ENCODE data around the gene SLC43A3.

The SLC43A3 gene

DNA sequence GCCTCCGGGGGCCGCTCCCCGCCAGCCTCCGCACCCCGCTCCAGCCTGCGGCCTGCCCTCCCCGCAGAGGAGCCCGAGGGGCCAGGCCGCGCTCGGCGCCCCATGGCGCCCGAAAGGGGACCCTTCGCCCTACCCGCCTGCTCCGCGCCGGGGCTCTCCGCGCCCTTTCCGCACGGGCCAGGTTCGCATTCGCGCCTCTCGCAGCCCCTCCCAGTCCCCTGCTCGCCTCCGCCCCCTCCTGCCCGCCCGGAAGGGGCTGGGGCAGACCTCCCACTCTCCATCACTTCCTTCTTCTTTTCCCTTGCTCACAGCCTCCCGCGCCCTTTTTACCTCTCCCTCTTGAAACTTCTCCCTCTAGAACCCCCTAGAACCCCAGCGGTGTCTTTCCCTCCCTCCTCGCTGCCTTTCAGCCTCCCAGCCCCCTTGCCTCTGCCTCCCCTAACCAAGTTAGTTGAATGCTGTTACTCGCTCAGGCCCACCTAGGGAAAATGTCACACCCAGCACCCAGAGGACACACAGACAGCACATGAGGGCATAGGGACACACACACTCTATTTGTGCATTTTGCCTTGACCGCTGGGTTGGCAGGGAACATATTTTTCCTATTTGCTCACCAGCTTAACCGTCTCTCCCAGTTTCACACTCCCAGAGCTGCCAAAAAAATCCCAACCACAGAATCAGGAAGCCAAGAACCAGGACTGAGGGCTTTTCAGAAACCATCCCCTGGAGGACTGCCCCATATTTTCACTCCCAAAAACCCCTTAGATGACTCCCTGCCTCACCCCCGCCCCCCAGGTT lies at the start of gene SLC43A3:
TSS of gene SLC43A3 (minus strand) at position 193 of the 798 bp plus-strand sequence. CDS start 949 bp downstream, outside the sequence.
- peak; percentile 33 for DNase-seq

DNA sequence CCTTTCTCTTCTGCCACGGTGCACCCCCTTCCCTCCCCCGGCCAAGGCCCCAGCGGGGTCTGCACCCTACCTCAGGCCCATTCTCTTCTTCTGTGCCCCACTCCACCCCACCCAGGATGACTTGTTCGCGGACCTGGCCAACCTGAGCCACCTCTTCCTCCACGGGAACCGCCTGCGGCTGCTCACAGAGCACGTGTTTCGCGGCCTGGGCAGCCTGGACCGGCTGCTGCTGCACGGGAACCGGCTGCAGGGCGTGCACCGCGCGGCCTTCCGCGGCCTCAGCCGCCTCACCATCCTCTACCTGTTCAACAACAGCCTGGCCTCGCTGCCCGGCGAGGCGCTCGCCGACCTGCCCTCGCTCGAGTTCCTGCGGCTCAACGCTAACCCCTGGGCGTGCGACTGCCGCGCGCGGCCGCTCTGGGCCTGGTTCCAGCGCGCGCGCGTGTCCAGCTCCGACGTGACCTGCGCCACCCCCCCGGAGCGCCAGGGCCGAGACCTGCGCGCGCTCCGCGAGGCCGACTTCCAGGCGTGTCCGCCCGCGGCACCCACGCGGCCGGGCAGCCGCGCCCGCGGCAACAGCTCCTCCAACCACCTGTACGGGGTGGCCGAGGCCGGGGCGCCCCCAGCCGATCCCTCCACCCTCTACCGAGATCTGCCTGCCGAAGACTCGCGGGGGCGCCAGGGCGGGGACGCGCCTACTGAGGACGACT lies 49.3 kb upstream of the SLC43A3 start:
- no peak for DNase-seq

DNA sequence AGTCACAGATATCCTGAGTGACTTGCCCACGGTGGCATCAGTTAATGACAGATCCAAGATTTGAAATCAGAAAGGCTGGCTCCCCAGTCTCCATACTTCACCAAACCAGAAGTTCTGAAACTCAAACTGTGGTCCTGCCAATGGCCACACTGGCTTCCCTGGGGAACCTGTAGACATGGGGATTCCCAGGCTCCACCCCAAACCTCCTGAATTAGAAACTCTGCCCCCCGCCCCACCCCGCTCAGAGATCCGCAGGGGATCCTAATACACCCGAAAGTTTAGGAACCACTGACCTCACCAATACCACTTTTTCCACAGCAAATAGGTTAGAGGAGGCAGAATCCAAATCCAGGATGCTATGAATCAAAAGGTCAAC lies 48.7 kb upstream of the SLC43A3 start:
- DNase-seq, result no peak

DNA sequence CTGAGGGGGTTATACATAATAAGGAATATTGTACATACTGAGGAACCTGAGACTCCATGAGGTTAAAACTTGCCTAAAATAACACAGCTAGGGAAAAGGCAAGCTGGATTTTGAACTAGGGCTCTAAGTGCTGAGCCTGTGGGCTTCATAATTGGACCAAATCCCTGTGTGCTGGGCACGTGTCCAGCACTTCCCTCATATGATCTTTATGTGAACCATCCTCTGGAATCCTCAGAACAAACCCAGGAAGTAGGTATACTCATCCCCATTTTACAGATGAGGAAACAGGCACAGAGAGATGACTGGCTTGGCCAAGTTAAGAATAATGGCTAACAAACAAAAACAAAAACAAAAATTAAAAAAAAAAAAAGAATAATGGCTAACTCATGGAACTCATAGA lies 48.3 kb upstream of the SLC43A3 start:
- DNase-seq, result no peak

DNA sequence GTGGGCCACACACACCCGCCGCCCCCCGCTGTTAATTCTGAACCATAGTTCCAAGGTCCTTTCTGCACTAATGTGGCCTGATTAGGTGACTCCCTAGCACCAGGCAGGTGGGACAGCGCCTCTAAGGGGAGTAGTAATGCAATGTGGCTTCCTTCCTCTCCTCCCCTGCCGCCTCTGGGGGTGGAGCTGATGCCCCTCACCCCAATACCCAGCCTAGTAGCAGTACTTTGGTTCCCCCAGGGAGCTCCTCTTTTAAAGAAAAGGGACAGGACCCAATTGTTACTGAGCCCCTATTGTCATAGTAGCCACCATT lies 47.8 kb upstream of the SLC43A3 start:
- no peak for DNase-seq

DNA sequence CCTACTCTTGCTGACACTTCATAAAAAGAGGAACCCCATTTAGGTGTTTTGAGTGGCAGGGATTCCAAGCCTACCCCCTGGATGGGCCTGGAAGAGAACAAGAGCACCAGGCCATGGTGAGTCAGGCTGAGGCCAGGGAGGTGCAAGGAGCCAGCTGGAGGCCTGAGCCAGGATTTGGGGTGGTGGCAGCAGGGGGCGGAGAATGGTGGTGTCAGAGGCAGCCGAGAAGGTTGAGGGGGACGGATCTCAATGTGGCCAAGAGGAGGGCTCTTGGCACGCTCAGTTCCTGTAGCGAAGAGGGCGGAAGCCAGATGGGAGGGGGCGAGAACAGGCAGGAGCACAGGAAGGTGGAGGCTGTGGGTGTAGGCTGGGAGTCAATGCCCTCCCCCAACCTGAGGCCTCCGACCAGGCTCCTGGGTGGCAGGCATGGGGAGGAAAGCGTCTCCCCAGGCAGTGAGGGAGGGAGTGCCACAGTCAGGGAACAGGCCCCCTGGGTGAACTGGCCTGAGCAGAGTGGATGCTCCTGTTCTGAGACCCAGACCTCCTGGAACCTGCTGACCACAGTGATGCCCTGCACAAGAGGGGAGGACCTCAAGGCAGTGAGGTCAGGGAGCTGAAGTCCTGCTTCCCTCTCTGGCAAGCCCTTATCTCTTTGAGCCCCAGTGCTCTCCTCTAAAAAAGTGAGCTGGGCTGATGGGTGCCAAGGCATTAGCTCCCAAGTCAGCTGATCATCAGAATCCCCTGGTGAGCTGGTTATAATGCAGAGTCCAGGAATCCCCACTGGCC lies 47.3 kb upstream of the SLC43A3 start:
- DNase-seq, result no peak

DNA sequence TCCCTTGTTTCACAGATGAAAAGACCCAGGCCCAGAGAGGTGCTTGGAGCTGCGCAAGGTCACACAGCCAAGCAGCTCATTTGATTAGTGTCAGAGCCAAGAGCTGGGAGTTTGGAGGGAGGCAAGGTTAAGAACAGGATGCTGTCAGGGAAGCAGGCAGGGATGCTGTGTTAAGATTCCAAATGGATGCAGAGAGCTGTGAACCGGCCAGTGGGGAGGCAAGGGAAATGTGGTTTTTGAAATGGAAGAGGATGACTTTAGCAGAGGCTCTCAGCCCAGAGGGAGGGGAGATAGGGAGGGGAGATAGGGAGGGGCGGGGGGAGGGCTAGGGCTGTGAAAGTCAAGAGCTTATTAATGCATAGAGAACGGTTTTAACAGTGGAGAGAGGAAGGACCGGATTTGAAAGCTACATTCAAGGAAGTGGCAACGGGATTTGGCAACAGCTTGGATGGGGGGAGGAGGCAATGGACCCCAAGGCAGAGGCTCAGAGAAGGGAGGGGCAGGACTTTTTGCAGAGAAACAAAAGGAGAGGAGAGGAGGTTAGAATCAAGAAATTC lies 46.4 kb upstream of the SLC43A3 start:
- DNase-seq, result no peak

DNA sequence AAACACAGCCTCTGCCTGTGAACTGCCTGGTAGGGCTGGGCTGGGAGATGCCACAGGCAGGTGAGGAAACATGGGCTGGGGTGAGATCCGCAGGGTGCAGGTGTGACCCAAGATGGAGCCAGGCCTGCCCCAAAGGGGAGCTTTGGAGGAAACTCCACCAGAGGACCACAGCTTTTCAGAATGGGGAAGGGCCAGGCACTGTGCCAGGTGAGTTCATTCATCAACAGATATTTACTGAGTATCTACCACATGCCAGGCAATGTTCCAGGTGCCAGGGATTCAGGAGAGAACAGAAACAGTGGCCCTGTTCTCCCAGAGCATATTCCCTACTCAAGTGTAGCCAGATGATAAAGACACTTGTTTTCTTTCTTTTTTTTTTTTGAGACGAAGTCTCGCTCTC lies 44.6 kb upstream of the SLC43A3 start:
- no peak for DNase-seq

DNA sequence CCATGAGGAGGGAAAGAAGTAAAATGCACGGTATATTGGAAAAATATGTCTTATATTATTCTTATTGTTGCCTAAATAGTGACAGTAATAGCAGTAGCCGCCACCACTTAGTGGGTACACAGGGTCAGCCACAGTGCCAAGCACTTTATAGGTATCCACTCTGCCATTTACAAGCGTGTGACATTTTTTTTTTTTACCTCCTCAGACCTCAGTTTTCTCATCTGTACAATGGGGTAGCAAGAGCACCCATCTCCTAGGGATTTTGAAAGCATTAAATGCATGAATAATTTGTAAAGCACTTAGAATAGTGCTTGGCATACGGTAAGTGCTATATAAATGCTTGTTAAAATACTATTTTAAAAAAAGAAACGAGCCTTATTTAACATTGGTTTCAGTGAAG lies 42.3 kb upstream of the SLC43A3 start:
- no peak for DNase-seq

DNA sequence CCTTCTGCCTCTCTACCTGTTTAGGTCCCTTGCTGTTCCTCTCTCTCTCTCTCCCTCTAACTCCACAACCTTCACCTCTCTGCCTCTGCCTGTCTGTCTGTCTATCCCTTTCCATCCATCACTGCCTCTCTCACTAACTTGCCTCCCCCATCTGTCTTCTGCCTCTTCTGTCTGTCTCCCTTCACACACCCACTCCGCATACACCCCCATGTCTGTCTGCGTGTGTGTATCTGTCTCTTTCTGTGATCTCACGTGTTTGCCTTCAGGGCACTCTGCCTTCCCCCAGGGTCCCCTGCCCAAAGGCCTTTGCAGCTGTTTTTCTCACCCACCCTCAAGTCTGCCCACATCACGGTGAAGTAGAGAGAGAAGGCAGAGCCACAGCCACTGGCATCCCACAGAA lies 41.4 kb upstream of the SLC43A3 start:
- DNase-seq, result no peak

DNA sequence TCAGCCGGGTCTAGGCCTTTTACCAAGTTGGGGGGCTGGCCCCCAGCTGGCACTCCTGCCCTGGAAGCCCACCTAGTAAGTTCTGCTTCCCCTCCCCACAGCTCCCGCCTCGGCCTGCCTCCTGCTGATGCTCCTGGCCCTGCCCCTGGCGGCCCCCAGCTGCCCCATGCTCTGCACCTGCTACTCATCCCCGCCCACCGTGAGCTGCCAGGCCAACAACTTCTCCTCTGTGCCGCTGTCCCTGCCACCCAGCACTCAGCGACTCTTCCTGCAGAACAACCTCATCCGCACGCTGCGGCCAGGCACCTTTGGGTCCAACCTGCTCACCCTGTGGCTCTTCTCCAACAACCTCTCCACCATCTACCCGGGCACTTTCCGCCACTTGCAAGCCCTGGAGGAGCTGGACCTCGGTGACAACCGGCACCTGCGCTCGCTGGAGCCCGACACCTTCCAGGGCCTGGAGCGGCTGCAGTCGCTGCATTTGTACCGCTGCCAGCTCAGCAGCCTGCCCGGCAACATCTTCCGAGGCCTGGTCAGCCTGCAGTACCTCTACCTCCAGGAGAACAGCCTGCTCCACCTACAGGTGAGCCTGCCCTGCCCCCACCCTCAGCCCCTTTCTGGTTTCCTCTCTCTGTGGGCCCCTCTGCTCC lies 40.7 kb upstream of the SLC43A3 start:
- DNase-seq, result no peak

DNA sequence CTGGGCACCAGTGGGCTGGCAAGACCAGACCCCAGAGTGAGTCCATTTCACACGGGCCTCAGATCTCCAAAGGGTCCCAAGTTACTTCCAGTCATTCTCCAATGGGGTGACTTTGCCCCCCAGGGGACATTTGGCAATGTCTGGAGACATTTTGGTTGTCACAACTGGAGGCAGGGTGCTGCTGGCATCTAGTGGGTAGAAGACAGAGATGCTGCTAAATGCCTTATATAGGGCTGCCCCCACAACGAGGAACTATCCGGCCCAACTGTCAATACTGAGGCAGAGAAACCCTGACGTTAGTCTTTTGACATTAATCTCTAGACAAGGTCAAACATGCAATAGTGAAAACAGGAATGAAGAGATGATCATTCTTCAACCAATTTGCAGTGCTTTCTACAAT lies 39.8 kb upstream of the SLC43A3 start:
- DNase-seq, result no peak

DNA sequence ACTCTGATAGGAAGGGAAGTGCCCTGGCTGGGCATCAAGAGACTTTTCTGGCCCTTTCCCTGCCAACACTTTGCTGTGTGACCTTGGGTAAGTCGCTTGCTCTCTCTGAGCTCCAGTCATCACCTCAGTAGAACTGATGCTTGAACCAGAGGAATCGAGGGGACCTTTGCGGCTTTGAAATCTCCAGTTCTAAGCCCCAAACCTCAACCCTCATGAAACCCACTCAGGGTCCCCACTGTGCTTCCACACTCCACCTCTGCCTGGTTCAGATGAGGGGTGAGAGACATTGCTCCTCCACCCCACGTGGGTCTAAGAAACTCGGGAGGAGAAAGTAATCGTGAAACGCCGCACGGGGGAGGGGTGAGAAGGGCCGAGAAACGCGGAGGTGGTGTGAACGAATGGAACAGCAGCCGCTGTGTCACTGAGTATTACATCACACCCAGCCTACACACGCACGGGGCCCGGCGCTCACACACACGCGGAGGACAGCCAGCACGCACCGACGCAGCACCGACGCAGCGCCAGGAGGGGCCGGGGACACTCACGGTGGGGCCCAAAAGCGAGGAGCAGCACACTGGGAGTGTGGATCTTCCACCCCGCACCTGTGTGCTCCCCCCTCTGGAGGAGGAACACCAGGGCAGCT lies 37.7 kb upstream of the SLC43A3 start:
- no peak for DNase-seq

DNA sequence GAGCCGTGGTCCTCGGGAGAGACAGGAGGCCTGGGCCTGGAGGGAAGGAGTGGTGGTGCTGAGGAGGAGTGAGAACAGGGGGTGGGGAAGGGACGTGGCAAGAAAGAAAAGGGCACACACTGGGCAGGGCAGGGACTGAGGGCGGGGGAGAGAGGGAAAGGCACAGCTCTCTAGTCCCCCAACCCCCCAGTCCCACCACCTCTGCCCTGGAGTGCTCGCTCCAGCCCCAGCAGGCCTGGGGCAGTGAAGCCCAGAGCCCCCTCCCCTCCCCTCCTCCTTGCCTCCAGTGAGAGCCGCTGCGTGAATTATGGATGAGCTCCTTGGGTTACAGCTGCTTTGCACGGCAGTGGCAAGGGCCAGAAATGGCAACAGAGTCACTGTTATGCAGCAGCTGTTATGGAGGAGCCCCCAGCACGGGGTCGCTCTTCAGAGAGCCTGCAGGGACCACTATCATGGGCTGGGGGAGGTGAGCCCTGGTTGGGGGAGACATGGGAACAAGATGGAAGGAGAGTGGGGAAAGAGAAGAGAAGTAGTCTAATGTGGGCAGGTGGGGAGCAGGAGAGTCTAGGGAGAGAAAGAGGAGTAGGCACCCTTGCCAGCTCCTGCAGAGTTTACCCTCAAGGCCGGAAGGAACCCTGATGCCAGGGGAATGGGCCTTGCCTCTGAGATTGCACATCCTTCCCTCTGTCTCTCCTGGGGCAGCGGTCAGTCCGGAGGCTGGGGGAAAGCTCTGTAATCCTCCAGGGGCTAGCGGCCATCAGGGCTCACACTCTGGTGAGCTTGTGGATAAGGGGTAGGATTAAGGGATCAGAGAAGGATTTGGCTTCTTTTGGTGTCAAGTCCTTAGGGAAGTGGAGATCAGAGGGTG lies 37.0 kb upstream of the SLC43A3 start:
- no peak for DNase-seq

DNA sequence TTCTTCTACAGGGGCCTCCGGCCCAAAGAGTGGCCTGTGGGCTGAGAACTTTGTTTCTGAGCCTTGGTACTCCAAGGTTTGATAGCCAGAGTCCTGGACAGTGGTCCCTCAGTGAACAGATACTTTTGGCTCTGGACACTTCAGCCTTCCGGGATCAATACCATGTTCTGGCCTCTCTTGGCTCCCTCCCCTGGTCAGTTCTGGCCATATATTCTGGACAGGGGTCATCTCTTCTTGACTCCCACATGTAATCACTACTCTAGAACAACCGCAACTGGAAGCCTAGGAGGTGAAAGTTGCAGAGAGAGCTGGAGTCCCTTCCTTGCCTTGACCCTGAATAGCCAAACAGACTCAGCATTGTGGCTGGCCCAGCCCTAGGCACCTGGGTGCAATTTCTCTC lies 35.7 kb upstream of the SLC43A3 start:
- DNase-seq, result no peak

DNA sequence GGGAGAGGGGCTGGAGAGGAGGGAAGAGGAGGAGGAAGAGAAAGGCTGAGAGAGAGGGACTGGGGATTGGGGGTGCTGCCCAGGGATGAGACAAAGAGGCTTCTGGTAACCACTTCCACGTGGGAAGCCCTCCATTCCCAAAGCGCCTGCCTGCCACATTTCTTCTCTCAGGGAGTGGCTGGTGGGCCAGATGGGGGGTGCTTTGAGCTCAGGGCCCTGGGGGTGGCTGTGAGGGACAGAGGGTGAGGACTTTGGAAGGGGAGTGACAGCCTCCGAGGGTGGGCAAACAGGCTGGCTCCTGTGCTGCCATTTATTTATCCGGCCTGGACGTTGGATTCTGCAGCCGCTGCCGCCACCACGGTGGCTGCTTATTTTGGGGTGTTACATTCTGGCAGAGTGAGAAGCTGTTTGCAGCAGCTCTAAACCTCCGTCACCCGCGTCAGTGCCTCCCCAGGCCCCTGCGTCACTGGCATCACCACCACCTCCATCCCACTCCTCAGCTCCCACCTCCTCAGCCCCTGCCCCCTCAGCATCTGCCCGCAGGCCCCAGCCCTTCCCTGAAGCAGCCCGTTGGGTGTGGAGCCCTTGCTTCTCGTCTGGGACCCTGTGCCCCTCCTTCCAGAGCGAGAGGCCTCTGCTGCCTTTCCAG lies 35.0 kb upstream of the SLC43A3 start:
- DNase-seq, result no peak

DNA sequence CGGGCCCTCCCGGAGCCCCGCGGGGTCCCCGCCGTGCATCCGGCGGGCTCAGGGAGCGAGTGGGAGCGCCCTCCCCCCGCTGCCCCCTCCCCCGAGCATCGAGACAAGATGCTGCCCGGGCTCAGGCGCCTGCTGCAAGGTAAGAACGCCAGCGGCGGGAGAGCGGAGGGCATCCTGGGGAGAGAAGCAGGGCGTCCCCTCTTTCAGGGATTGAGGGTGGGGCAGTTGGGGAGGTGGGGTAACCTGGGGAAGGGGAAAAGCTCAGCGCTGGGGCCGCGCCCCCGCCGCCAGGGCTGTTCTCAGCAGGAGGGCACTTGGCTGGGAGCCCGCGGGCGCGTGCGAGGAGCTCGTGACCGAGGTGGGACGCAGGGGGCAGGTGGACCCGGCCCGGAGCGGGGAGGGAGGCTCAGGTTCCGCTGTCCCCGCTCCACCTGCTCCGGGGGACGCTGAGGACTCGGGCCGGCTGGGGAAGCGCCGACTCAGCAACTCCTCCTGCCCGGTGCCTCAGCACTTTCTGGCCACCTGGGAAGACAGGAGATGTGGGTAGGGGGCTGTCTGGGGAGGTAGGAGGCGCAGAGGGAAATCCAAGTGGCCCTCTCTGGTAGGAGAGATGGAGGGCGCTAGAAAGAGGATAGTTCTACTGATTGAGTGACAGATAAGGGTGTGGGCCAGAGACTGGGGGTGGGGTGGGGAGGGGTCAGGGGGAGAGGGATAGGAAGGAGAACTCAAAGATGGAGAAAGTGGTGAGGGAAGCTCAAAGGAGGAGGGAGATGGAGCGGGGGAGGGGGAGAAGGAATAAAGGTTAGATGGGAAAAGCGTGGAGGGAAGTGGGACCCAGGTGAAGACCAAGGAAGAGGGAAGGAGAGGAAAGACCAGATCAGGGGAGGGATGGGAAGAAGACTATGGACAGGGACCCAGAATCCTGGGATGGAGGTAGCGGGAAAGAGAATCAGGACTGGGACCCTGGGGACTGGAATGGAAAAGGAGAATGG lies 34.1 kb upstream of the SLC43A3 start:
- no peak for DNase-seq

DNA sequence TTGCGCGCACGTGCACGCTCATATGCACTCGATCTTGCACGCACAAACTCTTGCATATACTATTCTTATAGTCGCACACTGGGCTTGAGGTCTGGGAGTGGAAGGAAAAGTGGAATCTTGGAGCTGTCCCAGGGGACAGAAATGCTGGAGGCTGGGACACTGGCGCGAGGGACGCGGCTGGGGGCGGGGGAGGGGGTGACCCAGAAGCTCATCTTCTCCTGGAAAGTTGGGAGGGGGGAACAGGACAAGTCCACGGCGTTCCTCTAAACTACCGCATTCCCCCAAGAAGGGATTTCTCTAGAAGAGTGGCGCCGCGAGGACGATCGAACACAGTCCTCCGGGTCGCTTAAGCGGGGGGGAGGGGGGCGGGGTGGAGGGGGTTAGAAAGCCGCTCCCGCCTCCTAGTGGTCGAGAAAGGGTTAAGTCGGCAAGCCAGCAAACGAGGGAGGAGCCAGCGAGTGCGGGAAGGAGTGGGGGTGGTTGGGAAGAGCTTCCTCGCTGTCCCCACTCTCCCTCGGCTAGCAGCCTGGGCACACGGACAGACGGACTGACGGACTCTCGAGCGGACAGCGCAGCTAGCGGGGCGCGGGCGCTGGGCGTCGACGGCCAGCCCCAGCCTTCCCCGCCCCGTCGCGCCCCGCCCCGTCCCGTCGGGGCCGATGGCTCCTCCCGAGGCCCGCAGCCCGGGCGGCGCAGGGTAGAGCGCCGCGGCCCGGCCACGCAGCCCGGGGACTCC lies 33.3 kb upstream of the SLC43A3 start, which contains the start of gene RTN4RL2:
TSS of gene RTN4RL2 (plus strand) at position 507 of the 736 bp plus-strand sequence. CDS start 338 bp downstream, outside the sequence.
- DNase-seq, result peak; percentile 42

All from T1000 (cell line).